Heart right ventricle (tissue), 16 donors: ENCODE data around the gene DARS1. TPM values are rescaled to one million over a fixed set of nuclear protein-coding genes. Genes with fewer than 3 reads are reported as not detected.
"Not testable (repeated sequence)": the region's sequence is repeated elsewhere in the genome, so short reads cannot be mapped to it uniquely, and the experiment has no call there.

Source experiments
- ATAC-seq, 8 donors: fragments of 200-7000 bp; cut with Tn5 transposase; one replicate each; pipeline ENCODE4 v1.9.1; 2020; ENCODE audit warnings: mild to moderate bottlenecking in 8 of 8, moderate library complexity in 8 of 8, moderate number of reproducible peaks in 1 of 8
- DNase-seq, 2 donors: peaks; one replicate each; pipeline ENCODE4 v3.0.0-alpha.2; 2020
- H3K27ac ChIP-seq, 10 donors: fragments of 200-600 bp; sonication (generic) in 2 of 10; one replicate each; pipeline versions ENCODE4 v1.5.0 to v1.8.0; 2020 to 2022; ENCODE audit warnings: mild to moderate bottlenecking in 3 of 10
- H3K27me3 ChIP-seq, 7 donors: fragments of 200-600 bp; one replicate each; pipeline ENCODE4 v1.8.0; 2021 to 2022; ENCODE audit warnings: mild to moderate bottlenecking in 2 of 7
- H3K36me3 ChIP-seq, 9 donors: fragments of 200-600 bp; sonication (generic) in 1 of 9; one replicate each; pipeline versions ENCODE4 v1.5.0 to v1.8.0; 2020 to 2022; ENCODE audit warnings: mild to moderate bottlenecking in 2 of 9
- H3K4me1 ChIP-seq, 9 donors: fragments of 200-600 bp; sonication (generic) in 1 of 9; one replicate each; pipeline versions ENCODE4 v1.5.0 to v1.8.0; 2020 to 2022; ENCODE audit warnings: mild to moderate bottlenecking in 4 of 9
- H3K4me3 ChIP-seq, 10 donors: fragments of 200-600 bp; sonication (generic) in 2 of 10; one replicate each; pipeline versions ENCODE4 v1.5.0 to v1.8.0; 2020 to 2022; ENCODE audit warnings: mild to moderate bottlenecking in 7 of 10, moderate library complexity in 2 of 10
- H3K9me3 ChIP-seq, 11 donors: fragments of 200-600 bp in 10 of 11; sonication (generic) in 2 of 11; one replicate each; pipeline versions ENCODE4 v1.5.0 to v1.8.0; 2013 to 2022; ENCODE audit warnings: mild to moderate bottlenecking in 2 of 11, control low read depth in 1 of 11, moderate library complexity in 1 of 11
- WGBS, 2 donors: extraction: QIAGEN DNeasy Blood & Tissue Kit; methylation state at CpG; one replicate each; pipeline ENCODE4 v1.1.7; 2013; ENCODE audit warnings: inconsistent platforms in 1 of 2; 5-methylcytosine and 5-hydroxymethylcytosine counted together
- intact Hi-C, 10 donors: fragments of 100-400 bp; cut with DNase I; formaldehyde crosslinking; loops; one replicate each; pipeline versions ENCODE4 v1.11.1 to v1.14.2; 2022
- polyA plus RNA-seq, 2 donors: library from polyadenylated mRNA; stranded (reverse); fragments of 200-250 nt; gene quantifications; one replicate each; pipeline ENCODE4 v1.2.3, GENCODE V29; 2013
- total RNA-seq, 10 donors: library from RNA; stranded (reverse); fragmentation: NEBNext Ultra II Directional in 3 of 10; extraction: Animal tissue kit (Norgen Biotek cat#: 25700) in 3 of 10; gene quantifications; one replicate each; pipeline versions ENCODE4 v1.2.1 to v1.2.4, GENCODE V29; 2021 to 2023
- TF ChIP-seq, protein P1 (sequence below), 9 donors: fragments of 200-600 bp; sonication (generic) in 2 of 9; IDR thresholded peaks; one replicate each; pipeline versions ENCODE4 v1.5.0 to v1.8.0; 2021 to 2022; ENCODE audit warnings: antibody characterized with exemption in 9 of 9, mild to moderate bottlenecking in 5 of 9, moderate library complexity in 1 of 9
- donor health status: Arrhythmogenic right ventricular cardiomyopathy.
- donor health status: ischemic (EF 13 %, LVEDD 7.1; RV severe dilation, severe dysfunction).
- donor health status: healthy with polysubstance abuse.
- donor health status: DM: no; HTN: yes; CAD: no.
- donor health status: DM: no; HTN: no; CAD: no.
- donor health status: ischemic (EF 25% LVEDD 6.9; RV normal size, moderate dysfunction).
- donor health status: ischemic (EF 25% LVEDD 5.7; RV mildly dilated, moderate dysfunction).
- donor health status: healthy.
- donor health status: DM: yes; HTN: yes; CAD: no.
- donor health status: Ischemic cardiomyopathy.
- donor health status: ischemic (EF 35%, LVEDD 5.7; RV mildly dilated, moderate dysfunction).
- donor health status: nonischemic (EF 11% LVEDD 7.7; RV severe dilation, severe dysfunction).
- donor health status: DM: yes; HTN: yes; CAD: no.
- donor health status: PGD.
- donor health status: ischemic (EF 29% LVEDD 5.4; RV normal size, mild dysfunction).
- donor health status: nonischemic (EF 23%, LVEDD 6.1; RV moderate dilation, normal function).

DARS1 gene
- total and polyA plus RNA-seq, 12 donors, result 47.8 to 136 (median 65.7) TPM

DNA sequence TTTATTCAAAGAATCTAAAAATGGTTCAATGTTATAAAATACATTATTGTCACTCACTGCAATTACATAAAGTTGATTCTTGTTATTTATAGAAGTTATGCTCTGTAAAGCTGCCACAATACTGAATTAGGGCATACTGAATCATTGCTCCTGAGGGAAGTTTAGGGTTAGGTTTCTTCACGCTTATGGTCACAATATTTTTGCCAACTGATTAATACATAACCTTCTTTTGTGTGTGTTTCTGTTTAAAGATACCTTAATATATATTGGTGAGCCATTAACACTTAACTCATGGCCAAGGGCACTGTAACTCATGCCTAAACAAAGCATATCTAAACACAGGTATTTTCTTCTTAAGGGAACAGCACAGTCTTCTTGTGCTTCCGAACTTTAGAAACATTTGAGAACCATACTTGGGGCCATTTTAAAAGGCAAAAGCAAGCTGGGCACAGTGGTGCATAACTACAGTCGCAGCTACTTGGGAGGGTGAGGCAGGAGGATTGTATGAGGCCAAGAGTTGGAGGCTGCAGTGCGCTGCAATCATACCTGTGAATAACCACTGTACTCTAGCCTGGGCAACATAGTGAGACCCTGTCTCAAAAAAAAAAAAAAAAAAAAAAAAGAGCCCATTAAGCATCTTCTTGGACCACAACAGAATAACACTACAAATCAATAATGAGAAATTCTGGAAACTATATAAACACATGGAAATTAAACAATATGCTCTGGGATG is 15.6 kb downstream of the DARS1 start:
- Histone ChIP-seq H3K4me3 (no peak overlapping the region), H3K27me3 (no peaks in the 10 kb centered on the region), H3K9me3 (peaks cover 0 to 13% (median 0%) of the 10 kb centered on the region in 11 donors), H3K36me3 (peaks cover 0 to 66% (median 8%) of the 10 kb centered on the region in 9 donors), H3K4me1 (peaks cover 0 to 9% (median 0%) of the 10 kb centered on the region in 9 donors), H3K27ac (no peak overlapping the region)
- DNase-seq, result no peak
- intact Hi-C loops, result no loop called here
- no peak for ATAC-seq
- TF ChIP-seq, protein P1, sequence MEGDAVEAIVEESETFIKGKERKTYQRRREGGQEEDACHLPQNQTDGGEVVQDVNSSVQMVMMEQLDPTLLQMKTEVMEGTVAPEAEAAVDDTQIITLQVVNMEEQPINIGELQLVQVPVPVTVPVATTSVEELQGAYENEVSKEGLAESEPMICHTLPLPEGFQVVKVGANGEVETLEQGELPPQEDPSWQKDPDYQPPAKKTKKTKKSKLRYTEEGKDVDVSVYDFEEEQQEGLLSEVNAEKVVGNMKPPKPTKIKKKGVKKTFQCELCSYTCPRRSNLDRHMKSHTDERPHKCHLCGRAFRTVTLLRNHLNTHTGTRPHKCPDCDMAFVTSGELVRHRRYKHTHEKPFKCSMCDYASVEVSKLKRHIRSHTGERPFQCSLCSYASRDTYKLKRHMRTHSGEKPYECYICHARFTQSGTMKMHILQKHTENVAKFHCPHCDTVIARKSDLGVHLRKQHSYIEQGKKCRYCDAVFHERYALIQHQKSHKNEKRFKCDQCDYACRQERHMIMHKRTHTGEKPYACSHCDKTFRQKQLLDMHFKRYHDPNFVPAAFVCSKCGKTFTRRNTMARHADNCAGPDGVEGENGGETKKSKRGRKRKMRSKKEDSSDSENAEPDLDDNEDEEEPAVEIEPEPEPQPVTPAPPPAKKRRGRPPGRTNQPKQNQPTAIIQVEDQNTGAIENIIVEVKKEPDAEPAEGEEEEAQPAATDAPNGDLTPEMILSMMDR (IDR thresholded peaks at IDR 0.05), result no peak
- WGBS, 2 donors, result 93 to 96% methylated on average over 4 of the region's 4 CpGs

DNA sequence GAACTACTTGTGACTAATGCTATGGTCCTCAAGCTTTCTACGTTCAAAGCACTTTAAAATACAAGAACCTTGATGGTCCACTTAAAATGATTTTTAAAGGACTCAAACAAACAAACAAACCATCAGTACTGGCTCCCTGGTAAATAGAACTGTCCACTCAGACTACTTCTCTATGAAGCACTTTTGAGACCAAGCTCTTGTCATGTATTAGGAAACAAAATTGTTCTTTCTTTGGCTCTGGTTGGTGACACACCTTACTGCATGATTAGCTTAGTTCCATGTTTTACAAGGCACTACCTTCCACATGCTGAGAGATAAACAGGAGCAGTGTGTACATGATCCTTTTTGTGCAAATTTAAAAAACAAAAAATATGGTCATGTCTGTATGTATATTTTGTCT is 19.7 kb downstream of the DARS1 start:
- TF ChIP-seq, protein P1 (IDR thresholded peaks at IDR 0.05), result no peak
- DNase-seq, result no peak

DNA sequence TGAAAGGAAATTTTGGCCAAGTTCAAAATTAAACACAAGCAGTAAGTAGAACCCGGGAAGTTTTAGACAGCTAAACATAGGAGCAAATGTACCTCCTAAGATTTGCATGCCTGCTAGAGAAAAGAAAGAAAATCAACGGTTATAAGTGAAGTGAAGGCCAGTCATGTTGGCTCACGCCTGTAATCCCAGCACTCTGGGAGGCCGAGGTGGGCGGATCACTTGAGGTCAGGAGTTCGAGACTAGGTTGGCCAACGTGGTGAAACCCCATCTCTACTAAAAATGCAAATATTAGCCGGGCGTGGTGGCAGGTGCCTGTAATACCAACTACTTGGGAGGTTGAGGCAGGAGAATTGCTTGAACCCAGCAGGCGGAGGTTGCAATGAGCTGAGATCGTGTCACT is 21.0 kb downstream of the DARS1 start:
- WGBS, 2 donors, result 94 to 96% methylated on average over 11 of the region's 11 CpGs
- H3K4me1 ChIP-seq, result peaks cover 0 to 42% (median 24%) of the 10 kb centered on the region in 9 donors
- H3K27me3 ChIP-seq, DNase-seq, H3K27ac ChIP-seq, ATAC-seq, intact Hi-C loops, H3K4me3 ChIP-seq, H3K9me3 ChIP-seq: not testable (repeated sequence)
- H3K36me3 ChIP-seq, result peaks cover 0 to 37% (median 2%) of the 10 kb centered on the region in 9 donors

More for the DNA sequence above, 19.7 kb downstream of the DARS1 start:
- no peak for ATAC-seq
- H3K36me3 ChIP-seq, result peaks cover 0 to 33% (median 0%) of the 10 kb centered on the region in 9 donors
- WGBS, 2 donors, result 79 to 92% methylated on average over 1 of the region's 1 CpG
- H3K9me3 ChIP-seq, result no peaks in the 10 kb centered on the region
- no peak overlapping the region for H3K4me3 ChIP-seq
- no peak overlapping the region for H3K27ac ChIP-seq
- H3K4me1 ChIP-seq, result peaks cover 0 to 33% (median 17%) of the 10 kb centered on the region in 9 donors
- intact Hi-C loops, result no loop called here
- no peaks in the 10 kb centered on the region for H3K27me3 ChIP-seq

DNA sequence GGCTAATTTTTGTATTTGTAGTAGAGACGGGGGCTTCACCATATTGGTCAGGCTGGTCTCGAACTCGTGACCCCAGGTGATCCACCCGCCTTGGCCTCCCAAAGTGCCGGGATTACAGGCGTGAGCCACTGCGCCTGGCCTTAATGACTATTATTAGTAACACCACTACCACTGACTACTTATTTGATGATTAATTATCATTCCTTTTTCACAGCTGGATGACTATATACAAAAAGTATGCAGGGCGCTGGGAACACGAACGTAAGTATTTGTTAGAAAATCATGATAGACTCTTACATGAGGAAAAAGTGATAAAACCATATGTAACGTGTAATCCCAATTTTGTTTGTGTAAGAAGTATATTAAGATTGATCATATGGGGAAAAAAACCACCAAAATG is 21.6 kb downstream of the DARS1 start:
- Histone ChIP-seq H3K4me1 (peaks cover 0 to 42% (median 28%) of the 10 kb centered on the region in 9 donors), H3K9me3 (no peaks in the 10 kb centered on the region), H3K27ac (no peak overlapping the region), H3K4me3 (no peak overlapping the region), H3K36me3 (peaks cover 0 to 34% (median 3%) of the 10 kb centered on the region in 9 donors), H3K27me3 (no peaks in the 10 kb centered on the region)
- no peak for ATAC-seq
- intact Hi-C loops, result no loop called here
- DNase-seq, result no peak
- TF ChIP-seq, protein P1 (IDR thresholded peaks at IDR 0.05), result no peak
- WGBS, 2 donors, result 95% methylated on average over 11 of the region's 11 CpGs
